ENCODE results near the gene SLC4A2.

Gene SLC4A2

DNA sequence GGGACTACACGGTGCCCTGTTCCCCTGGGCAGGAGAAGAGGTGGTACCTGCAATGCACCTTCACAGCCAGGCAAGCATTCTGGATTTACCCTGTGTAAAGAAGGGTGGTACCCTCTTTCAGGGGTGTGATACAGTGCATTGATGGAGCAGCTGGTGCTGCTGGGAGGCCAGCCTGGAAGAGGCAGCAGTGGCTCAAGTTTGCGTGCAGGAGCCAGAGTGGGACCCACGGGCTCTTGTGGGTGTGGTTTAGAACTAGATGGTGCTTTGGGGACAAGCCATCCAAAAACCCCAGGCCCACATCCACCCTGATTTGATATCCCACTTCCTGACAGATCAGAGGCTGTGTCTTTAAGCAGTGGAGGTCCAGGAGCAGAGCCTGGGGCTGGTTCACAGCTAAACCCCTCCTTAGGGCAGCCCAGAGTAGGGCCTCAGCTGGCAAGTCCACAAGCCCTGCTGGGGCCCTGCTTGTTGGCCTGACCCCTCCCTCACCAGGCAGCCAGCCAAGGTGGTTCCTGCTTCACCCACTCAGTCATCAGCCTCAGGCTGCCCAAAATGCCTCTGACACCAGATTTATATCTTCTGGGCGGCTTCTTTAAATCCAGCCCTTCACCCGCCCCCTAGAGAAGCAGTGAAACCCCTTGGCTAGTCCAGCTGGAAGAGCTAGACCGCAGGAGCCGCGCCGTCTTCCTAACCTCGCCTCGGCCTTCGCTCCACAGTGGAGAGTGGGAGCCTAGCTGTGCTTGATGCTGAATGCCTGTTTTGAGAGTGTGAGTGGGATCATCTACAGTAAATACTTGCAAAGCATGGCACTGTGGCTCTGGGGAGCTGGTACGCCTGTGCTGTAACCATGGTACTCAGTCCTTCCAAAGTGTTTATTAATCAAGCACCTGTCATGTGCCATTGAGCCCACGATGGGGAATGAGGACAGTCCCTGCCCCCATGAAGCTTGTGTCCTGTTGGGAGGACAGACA is 12.5 kb upstream of the SLC4A2 start:
- DNase-seq: no peak

- no peak for DNase-seq
These were observed 11.2 kb upstream of the SLC4A2 start, which contains the start of gene ASIC3 for GRCh38 chr7:151047976-151048815. ASIC3 (plus strand) TSS chr7:151048531; CDS start chr7:151048886, 355 bp downstream.

GRCh38 chr7:151048911-151049463 is 10.4 kb upstream of the SLC4A2 start:
- DNase-seq: no peak

GRCh38 chr7:151051108-151051507 is 8.3 kb upstream of the SLC4A2 start:
- no peak for DNase-seq

DNA sequence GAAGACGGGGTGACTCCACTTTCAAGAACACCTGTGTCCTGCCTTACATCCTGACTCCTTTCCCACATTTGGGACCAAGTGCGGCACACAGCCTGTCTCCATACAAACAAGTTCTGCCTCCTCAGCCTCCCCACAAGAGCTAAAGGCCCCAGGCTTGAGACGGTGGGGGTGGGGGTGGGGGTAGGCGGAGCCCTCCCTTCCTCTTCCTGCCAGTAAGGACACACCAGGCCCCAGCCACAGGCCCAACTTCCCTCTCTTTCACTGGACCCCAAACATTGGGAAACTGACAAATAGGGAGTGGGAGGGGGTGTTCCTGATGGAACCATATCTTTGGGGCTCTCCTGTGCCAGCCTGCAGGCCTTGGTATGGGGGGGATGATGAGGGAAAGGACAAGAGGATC is 6.3 kb upstream of the SLC4A2 start:
- no peak for DNase-seq

- DNase-seq: no peak
These were observed 5.6 kb upstream of the SLC4A2 start for GRCh38 chr7:151053751-151054150.

DNA sequence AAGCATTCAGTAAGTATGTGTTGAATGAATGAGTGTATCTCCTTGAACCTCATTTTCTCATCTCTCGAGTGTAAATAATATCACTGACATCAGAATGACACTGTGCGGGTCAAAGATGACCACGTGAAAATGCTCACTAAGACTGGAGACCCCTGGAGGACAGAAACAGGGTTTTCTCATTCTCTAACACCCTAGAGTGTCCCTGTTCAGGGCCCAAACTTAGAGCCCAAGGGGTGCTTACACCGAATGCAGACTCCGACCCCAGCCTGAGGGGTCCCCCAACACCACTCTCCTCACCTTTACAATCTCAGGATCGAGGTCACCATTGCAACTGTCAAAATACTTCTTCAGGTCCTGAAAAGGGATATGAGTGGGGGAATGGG is 3.1 kb upstream of the SLC4A2 start:
- no peak for DNase-seq

DNA sequence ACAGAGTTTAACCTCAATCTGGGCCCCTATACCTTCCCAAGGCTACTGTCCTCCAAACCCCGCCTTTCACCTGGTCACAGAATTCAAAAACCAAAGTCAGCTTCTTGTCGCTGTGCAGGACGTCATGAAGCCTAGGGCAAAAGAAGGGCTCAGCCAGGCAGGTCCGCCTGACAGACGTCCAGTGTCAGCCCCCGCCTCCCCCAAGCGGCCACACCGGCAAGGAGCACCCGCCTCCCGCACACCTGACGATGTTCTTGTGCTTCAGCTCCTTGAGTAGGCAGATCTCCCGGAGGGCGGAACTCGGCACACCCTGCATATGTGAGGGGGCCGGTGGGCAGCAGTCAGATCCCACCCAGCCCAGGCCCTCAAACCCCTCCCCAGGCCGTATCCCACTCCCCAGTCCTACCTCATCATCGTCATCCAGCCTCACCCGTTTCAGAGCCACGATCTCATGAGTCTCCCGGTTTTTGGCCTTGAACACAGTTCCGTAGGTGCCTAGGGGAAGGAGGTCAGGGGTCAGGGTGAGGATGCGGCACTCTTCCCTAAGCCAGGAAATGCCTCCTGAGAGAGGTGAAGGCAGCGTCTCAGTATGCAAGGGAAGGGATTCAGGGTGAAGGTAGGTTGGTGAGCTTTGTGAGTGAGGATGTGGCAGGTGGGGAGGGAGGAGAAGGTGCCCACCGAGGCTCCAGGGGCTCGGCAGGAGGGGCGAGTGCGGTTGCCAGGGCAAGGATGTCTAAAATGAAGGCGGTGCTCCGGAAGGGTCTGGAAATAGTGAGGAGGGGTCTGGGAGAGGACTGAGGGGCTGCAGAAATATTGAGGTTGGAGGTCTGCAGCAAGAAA is 2.5 kb upstream of the SLC4A2 start:
- no peak for DNase-seq

DNA sequence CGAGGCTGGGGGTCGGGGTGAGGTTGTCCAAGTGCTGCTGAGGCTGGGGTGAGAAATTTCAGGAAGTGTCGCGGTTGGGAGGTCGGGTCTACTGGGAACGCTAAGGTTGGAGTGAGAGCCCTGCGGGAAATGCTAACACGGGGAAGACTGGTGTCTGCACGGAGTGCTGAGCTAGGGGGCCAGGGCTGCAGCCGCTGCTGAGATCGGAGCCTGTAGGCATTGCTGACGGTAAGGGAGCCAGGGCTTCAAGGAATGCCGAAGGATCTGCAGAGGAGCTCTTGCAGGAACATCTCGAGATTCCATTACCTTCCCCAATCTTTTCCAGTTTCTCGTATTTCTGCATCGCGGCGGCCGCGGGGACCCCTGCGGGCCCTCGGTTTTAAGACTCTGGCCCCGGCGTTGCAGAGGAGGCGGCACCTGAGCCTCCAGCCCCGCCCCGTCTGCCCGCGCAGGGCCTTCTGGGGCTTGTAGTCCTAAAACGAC is 1.8 kb upstream of the SLC4A2 start, which contains the start of gene CDK5:
TSS of gene CDK5 (minus strand) at position 392 of the 483 bp plus-strand sequence. CDS start at position 343, 49 bp downstream.
- no peak for DNase-seq

DNA sequence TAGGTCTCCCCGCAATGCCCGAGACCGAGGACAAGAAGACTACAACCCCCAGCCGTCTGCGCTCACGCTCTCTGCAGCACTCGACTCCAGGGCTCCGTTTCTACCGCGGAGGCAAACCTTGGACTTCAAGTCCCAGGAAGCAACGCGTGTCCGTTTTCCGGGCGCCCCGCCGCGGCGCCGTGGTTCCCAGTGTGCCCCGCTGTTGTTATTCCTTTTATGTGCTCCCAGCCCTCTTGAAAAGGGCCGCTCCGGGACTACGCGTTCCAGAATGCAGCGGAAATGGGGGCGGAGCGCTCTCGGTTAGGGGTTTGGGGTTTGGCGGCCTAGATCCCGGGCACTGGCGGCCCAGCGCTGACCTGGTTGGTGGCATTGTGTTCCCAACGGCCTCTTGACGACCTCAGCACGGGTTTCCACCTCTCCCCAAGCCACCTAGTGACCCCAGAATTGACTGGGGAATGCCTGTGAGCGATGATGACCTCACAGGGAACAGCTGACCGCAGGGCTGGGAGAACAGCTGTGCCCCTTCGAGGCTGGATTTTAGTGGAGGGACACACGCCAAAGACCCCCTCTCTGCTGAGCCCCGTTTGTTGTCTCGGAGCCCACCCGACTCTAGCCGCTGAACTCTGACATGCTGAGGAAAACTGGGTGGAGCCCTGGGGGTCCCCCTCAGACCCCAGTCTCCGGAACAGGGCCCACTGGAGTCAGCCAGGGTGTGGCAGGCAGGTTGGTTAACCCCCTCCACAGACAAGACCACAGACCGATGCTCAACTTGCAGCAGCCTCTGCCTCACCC is 1.2 kb upstream of the SLC4A2 start:
- peak; percentile 95 for DNase-seq

GRCh38 chr7:151058781-151059366 is 515 bp upstream of the SLC4A2 start:
- no peak for DNase-seq

- no peak for DNase-seq
These were observed 675 bp downstream of the SLC4A2 start for GRCh38 chr7:151060113-151060415.

DNA sequence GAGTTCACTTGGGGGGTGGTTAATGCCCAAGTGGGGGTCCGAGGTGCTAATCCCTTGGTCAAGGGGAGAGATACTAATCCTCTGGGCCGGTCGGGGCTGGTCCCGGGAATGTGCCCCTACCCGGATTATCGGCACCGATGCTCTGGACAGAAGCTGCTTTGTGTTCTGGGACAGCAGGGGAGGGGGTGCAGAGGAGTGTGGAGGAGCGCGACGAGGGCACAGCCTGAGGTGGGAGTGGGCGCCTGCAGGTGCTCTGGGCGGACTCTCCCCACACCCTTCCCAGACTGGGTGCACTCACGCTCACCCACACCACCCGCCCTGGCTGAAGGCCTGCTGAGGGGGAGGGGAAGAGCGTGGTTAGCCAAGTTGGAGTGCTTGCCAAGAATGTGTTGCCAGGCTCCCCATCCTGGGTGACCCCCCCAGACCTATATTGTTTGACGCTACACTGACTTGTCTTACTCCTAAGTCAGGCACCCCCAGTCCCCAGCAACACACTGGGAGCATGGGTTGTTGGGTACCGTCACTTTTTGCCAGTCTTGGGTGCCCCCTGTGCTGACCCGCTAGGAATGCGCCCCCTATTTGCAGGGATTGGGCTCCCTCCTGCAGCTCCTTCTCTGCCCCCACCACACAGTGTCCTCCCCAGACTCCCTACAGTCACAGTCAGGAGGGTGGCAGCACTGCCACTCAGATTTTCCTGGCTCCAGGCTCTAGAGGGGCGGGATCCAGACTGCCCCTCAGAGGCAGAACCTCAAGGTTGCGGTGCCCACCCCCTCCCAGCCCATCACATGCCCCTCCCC is 1.2 kb downstream of the SLC4A2 start:
- DNase-seq: no peak

DNA sequence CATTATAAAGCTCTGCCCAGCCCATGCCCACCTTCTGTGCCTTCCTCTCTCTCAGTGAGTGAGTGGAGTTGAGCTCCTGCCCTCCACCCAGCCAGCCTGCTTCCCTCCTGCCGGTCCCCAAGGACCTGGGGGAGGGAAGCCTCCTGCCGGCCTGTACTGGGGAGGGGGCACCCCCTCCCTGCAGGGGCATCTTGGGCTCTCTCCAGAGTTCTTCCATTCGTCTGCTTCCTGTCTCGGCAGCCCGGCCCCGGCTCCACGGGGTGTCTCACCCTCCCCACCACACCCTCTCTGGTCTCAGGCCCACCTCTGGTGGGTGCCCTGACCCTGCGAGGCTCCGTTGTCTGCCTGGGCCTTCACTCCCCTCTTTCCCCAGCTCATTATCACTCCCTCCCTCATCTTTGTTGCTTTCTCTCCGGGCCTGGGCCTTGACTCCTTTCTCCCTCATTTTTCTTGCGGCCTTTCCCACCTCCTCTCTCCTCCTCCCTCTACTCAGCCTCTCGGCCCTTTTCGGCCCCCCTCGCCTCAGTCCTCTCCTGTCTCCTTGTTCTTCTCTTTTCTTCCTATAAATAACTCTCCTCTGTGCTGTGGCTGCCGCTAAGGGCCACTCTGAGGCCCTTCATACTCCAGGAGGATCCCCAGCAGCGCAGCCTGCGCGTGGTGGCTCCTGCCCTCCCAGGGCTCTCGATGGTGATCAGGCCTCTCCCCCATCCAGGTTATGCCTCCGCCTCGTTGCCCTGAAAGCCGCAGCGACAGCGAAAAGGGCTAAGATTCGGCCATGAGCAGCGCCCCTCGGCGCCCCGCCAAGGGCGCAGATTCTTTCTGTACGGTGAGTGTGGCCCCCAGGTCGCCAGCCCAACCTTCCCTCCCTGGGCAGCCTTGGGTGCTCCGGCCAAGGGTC is 2.1 kb downstream of the SLC4A2 start:
- DNase-seq: no peak

GRCh38 chr7:151062111-151062398 is 2.7 kb downstream of the SLC4A2 start:
- DNase-seq: no peak

DNA sequence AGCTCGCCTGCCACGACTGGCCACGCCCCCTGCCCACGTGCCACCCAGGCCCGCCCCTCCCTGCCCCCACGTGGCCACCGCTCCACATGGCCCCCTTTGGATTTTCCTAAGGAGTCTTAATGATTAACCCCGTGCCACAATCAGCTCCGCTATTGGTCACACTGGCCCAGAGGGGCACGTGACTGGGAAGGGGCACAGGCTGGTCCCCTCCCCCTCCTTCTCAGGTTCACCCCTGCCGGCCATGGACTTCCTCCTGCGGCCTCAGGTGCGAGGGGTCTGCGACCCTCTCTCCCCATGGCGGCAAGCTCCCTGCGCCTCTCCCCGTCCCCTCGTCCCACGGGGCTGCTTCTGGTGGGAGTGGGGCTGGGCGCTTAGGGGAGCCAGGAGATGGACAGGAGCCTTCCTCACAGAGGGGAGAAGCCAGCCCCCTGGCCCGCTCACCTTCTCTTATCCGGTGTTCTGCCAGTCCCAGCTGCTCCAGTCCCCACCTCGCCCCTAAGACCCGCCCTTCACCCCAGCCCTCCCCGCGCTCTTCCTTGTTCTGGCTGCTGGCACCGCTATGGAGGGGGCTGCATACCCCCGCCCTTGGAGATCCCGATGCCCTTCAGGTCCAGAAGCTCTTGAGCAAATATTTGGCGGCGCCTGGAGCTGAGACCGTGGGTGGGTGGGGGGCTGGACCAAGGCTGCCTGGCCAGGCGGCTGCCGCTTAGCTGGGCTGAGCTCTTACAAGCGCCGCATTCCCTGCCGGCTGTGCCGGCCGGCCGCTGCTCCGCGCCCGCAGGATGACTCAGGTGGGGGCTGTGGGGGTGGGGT is 3.2 kb downstream of the SLC4A2 start:
- DNase-seq: no peak

- DNase-seq: no peak
These were observed 3.8 kb downstream of the SLC4A2 start for GRCh38 chr7:151063212-151063561.

DNA sequence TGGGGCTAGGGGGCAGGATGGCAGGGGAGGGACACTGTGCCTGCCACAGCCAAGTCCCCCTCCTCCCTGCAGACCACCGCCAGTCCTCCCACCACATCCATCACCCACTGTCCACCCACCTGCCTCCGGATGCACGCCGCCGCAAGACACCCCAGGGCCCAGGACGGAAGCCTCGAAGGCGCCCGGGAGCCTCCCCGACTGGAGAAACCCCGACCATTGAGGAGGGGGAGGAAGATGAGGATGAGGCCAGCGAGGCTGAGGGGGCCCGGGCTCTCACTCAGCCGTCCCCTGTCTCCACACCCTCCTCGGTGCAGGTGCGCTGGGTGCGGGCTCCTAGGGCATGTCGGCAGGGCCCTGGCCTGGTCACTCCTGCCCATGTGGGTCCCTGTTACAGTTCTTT is 5.1 kb downstream of the SLC4A2 start:
- no peak for DNase-seq

- DNase-seq: no peak
These were observed 5.6 kb downstream of the SLC4A2 start for GRCh38 chr7:151064993-151065392.

Measured in NCI-H510A (cell line).